GM12865 (cell line): Measurements from ENCODE around the gene UTP3.
"Not testable (repeated sequence)": the region's sequence is repeated elsewhere in the genome, so short reads cannot be mapped to it uniquely, and the experiment has no call there.

Experiments
- DNase-seq: peaks from one replicate; pipeline ENCODE4 v3.0.0; 2010; ENCODE audit warnings: low read depth
- H3K4me3 ChIP-seq: 2 replicates; pipeline ENCODE4 v1.5.1; 2011; ENCODE audit warnings: mild to moderate bottlenecking, low read depth, low read length, control low read depth
- TF ChIP-seq, protein P1 (sequence below): IDR thresholded peaks from 2 replicates; pipeline ENCODE4 v1.5.1; 2011; ENCODE audit warnings: low read length, control low read depth, low read depth, inconsistent platforms; ENCODE audit not compliant: insufficient read depth; ENCODE audit errors: missing control alignments

Gene UTP3

DNA sequence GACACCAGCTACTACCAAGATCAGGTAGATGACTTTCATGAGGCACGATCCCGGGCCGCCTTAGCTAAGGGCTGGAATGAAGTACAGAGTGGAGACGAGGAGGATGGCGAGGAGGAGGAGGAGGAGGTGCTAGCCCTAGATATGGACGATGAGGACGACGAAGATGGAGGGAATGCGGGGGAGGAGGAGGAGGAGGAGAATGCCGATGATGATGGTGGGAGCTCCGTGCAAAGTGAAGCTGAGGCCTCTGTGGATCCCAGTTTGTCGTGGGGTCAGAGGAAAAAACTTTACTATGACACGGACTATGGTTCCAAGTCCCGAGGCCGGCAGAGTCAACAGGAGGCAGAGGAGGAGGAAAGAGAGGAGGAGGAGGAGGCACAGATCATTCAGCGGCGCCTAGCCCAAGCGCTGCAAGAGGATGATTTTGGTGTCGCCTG is 481 bp downstream of the UTP3 start:
- TF ChIP-seq, protein P1, sequence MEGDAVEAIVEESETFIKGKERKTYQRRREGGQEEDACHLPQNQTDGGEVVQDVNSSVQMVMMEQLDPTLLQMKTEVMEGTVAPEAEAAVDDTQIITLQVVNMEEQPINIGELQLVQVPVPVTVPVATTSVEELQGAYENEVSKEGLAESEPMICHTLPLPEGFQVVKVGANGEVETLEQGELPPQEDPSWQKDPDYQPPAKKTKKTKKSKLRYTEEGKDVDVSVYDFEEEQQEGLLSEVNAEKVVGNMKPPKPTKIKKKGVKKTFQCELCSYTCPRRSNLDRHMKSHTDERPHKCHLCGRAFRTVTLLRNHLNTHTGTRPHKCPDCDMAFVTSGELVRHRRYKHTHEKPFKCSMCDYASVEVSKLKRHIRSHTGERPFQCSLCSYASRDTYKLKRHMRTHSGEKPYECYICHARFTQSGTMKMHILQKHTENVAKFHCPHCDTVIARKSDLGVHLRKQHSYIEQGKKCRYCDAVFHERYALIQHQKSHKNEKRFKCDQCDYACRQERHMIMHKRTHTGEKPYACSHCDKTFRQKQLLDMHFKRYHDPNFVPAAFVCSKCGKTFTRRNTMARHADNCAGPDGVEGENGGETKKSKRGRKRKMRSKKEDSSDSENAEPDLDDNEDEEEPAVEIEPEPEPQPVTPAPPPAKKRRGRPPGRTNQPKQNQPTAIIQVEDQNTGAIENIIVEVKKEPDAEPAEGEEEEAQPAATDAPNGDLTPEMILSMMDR, result no peak
- H3K4me3 ChIP-seq, result peak overlapping the region; percentile 71
- no peak for DNase-seq

DNA sequence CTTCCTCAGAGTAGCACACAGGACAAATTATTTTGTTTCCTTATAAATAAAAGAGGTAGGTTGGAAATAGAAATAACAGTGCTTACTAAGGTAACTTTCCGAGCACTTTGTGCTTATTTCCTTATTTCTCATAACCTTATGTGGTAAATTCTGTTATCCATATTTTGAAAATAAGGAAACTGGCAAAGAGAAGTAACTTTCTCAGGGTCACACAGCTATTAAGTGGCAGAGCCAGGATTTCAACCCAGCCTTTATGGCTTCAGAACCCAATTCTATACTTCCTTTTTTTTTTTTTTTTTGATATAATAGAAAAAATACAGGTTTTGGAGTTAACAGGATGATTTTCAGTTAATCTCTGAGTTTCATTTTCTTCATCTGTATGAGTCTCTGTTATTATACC is 3.3 kb downstream of the UTP3 start:
- TF ChIP-seq, protein P1, result no peak
- H3K4me3 ChIP-seq, result no peak overlapping the region

DNA sequence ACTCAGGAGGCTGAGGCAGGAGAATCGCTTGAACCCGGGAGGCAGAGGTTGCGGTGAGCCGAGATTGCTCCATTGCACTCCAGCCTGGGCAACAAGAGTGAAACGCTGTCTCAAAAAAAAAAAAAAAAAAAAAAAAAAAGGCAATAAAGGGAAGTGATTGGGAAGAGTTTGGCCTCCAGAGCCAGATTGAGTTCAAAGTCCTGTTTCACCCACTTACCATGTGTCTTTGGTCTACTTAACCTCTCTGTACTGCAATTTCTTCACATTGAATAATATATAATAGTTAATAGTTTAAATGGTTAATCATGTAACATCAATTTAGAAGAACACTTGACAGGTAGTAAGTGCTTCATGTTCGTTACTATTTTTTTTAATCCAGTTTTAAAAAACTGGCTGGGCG is 6.3 kb downstream of the UTP3 start:
- DNase-seq, H3K4me3 ChIP-seq: not testable (repeated sequence)

More for the DNA sequence above, 3.3 kb downstream of the UTP3 start:
- no peak for DNase-seq

DNA sequence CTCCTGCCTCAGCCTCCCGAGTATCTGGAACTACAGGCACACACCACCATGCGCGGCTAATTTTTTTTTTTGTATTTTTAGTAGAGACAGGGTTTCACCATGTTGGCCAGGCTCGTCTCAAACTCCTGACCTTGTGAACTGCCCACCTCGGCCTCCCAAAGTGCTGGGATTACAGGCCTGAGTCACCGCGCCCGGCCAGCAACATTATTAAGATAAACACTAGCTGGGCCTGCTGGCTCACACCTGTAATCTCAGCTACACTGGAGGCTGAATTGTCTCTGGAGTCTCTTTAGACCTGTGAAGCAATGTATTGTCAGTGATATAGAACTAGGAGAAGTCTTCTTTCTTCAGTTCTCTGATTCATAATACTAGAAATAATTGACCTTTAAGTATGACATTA is 10.1 kb downstream of the UTP3 start:
- H3K4me3 ChIP-seq, DNase-seq: not testable (repeated sequence)

DNA sequence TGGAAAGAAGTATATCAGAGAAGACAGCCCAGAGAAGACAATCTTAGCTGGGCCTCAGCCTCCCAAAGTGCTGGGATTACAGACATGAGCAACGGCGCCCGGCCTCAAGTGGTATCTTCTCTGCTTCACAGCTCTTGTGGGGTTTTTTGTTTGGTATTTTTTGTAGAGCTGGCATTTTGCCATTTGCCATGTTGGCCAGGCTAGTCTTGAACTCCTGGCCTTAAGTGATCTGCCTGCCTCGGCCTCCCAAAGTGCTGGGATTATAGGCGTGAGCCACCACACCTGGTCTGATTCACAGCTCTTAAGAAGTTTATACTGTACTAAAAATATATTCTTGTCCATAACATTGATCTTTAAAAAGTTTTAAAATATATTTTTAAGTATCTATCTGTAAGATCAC is 12.4 kb downstream of the UTP3 start:
- no peak overlapping the region for H3K4me3 ChIP-seq
- TF ChIP-seq, protein P1, result no peak
- DNase-seq, result no peak

DNA sequence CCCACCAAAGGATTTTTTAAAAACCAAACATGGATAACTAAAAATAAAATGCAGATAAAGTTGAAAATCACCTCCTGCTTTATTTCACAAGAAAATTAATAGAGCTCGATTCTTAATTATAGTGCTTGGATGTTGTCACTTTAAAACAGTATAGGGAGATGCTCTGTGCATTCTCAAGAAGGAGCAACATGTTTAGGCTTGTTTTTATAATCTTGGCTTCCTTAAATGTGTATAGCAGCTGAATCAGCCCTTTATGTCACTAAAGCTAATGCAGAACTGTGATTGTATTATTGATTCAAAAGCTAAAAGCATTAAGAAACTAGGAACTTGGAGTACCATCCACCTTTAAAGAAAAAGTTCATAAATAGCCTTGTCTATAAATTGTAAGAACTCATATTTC is 12.9 kb downstream of the UTP3 start:
- DNase-seq, result no peak
- TF ChIP-seq, protein P1, result no peak
- H3K4me3 ChIP-seq, result no peak overlapping the region

DNA sequence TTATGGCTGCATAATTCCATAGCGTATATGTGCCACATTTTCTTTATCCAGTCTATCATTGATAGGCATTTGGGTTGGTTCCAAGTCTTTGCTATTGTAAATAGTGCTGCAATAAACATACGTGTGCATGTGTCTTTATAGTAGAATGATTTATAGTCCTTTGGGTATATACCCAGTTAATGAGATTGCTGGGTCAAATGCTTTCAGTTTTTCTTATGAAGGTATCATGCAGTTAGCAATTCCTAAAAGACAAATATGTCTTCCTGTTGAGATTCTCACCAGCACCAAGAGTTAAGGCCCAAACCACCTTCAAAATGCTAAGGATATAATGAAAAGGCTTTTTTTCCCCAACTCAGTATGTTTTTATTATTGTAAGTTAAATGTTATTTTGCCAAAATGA is 14.3 kb downstream of the UTP3 start:
- not testable (repeated sequence) for DNase-seq, H3K4me3 ChIP-seq

DNA sequence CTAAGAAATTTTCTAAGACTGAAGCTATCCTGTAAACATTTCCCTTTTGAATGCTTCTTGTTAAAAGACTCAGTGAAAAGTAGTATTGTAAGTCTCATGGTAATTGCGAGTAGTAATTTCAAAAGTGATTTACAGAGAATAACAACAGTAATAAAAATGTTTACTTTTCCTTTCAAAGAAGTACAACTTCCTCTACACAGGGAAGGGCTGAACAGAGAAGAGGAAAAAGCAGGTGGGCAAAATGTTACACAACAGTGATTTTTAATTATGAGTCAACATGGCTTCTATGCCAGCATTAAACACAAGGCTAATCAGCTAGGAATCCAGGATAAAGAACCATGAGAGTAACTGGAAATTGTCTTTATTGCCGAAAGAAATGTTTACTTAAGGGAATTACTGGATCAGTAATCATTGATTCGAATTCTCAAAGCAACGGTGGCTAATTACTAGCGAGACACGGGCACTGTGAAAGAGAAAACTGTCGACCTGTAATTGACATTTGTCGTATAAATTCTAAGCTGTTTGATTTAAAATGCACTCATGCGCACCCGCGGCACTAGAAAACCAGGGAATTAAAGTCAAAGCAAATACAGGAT is 15.4 kb downstream of the UTP3 start:
- DNase-seq, result no peak
- TF ChIP-seq, protein P1, result no peak
- H3K4me3 ChIP-seq, result peak overlapping the region; percentile 85
